ENCODE measurements around the gene PTPRZ1. TPM values are rescaled to one million over a fixed set of nuclear protein-coding genes. Genes with fewer than 3 reads are reported as not detected.

PTPRZ1 gene
- total and polyA plus RNA-seq, 2 of the 13 experiments (the other 11 are each of a cell fraction or from before 2014, with no cell fraction given): not detected

DNA sequence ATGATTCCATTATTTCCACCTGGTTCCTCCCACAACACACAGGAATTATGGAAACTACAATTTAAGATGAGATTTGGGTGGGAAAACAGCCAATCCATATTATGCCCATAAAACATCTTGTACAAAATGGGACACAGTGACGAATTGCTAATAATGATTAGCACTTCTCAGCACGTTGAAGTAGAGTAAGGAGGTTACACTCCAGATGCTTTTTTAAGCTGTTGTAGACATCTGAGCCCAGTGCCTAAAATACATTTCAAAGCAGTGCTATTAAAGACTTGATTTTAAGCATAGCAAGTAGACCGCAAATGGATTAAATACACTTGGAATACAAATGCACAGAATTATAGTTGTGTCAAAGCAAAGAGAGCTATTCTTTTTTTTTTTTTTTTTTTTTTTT is 165.2 kb downstream of the PTPRZ1 start:
- FAIRE-seq (no peak), DNase-seq (ENCODE audit: low spot score) (no peak), ATAC-seq (no peak)
- Histone ChIP-seq H4K20me1 (ENCODE audit: insufficient read depth, low read length) (no peaks in the 10 kb centered on the region), H3K9ac (ENCODE audit: insufficient read depth, low read depth, low read length) (no peak overlapping the region), H2AFZ (ENCODE audit: low read length) (no peak overlapping the region), H3K4me2 (ENCODE audit: low read depth, low read length) (no peak overlapping the region), H3K36me3 (replicated peaks in 1 of 2; ENCODE audit: control insufficient read depth in 1 of 2, insufficient read depth in 2 of 2, low read length in 2 of 2) (no peaks in the 10 kb centered on the region), H3K79me2 (ENCODE audit: insufficient read depth, low read length) (no peaks in the 10 kb centered on the region), H3K4me1 (ENCODE audit: insufficient read depth, low read length) (no peaks in the 10 kb centered on the region), H3K4me3 (replicated peaks in 1 of 3; ENCODE audit: insufficient read depth in 1 of 3, low read depth in 2 of 3, low read length in 3 of 3) (no peak overlapping the region), H3K27ac (ENCODE audit: extremely low read length, insufficient read depth, low read length) (no peak overlapping the region), H3K9me3 (ENCODE audit: low read length) (no peaks in the 10 kb centered on the region), H3K27me3 (ENCODE audit: control insufficient read depth in 1 of 2, insufficient read depth in 2 of 2, low read length in 2 of 2) (no peaks in the 10 kb centered on the region)
- 19% methylated on average over 3 of the region's 3 CpGs for WGBS (ENCODE audit: low lambda C conversion rate)
- BruUV-seq (replicated peaks): no TSS peak
- in situ Hi-C loops (cut with HindIII; ENCODE audit: extremely low pct_ligation_motif_present, low pct_unique_long_range_greater_than_20kb) (no loop called here), intact Hi-C loops (cut with micrococcal nuclease; ENCODE audit: unreplicated experiment) (no loop called here)
- ChIA-PET POLR2A (no interaction called here), CTCF (ENCODE audit: low intra/inter-chr PET ratio, low total read pairs) (no interaction called here)
- no peak for TF ChIP-seq SALL2 (CRISPR knock-in tag; IDR thresholded peaks at IDR 0.05)
- TF ChIP-seq MZF1 (CRISPR knock-in tag; IDR thresholded peaks at IDR 0.05; ENCODE audit: borderline replicate concordance): no peak
- TF ChIP-seq, protein P1, sequence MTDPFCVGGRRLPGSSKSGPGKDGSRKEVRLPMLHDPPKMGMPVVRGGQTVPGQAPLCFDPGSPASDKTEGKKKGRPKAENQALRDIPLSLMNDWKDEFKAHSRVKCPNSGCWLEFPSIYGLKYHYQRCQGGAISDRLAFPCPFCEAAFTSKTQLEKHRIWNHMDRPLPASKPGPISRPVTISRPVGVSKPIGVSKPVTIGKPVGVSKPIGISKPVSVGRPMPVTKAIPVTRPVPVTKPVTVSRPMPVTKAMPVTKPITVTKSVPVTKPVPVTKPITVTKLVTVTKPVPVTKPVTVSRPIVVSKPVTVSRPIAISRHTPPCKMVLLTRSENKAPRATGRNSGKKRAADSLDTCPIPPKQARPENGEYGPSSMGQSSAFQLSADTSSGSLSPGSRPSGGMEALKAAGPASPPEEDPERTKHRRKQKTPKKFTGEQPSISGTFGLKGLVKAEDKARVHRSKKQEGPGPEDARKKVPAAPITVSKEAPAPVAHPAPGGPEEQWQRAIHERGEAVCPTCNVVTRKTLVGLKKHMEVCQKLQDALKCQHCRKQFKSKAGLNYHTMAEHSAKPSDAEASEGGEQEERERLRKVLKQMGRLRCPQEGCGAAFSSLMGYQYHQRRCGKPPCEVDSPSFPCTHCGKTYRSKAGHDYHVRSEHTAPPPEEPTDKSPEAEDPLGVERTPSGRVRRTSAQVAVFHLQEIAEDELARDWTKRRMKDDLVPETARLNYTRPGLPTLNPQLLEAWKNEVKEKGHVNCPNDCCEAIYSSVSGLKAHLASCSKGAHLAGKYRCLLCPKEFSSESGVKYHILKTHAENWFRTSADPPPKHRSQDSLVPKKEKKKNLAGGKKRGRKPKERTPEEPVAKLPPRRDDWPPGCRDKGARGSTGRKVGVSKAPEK (CRISPR knock-in tag; IDR thresholded peaks at IDR 0.05; ENCODE audit: borderline replicate concordance): no peak
- no peak for TF ChIP-seq SNAPC2 (CRISPR knock-in tag; IDR thresholded peaks at IDR 0.05)
- TF ChIP-seq ZNF253 (CRISPR knock-in tag; IDR thresholded peaks at IDR 0.05; ENCODE audit: borderline replicate concordance): no peak
- TF ChIP-seq, protein P2, sequence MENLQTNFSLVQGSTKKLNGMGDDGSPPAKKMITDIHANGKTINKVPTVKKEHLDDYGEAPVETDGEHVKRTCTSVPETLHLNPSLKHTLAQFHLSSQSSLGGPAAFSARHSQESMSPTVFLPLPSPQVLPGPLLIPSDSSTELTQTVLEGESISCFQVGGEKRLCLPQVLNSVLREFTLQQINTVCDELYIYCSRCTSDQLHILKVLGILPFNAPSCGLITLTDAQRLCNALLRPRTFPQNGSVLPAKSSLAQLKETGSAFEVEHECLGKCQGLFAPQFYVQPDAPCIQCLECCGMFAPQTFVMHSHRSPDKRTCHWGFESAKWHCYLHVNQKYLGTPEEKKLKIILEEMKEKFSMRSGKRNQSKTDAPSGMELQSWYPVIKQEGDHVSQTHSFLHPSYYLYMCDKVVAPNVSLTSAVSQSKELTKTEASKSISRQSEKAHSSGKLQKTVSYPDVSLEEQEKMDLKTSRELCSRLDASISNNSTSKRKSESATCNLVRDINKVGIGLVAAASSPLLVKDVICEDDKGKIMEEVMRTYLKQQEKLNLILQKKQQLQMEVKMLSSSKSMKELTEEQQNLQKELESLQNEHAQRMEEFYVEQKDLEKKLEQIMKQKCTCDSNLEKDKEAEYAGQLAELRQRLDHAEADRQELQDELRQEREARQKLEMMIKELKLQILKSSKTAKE (CRISPR knock-in tag; IDR thresholded peaks at IDR 0.05; ENCODE audit: borderline replicate concordance): no peak
- TF ChIP-seq ZNF83 (CRISPR knock-in tag; IDR thresholded peaks at IDR 0.05; ENCODE audit: borderline replicate concordance): no peak
- TF ChIP-seq, protein P3, sequence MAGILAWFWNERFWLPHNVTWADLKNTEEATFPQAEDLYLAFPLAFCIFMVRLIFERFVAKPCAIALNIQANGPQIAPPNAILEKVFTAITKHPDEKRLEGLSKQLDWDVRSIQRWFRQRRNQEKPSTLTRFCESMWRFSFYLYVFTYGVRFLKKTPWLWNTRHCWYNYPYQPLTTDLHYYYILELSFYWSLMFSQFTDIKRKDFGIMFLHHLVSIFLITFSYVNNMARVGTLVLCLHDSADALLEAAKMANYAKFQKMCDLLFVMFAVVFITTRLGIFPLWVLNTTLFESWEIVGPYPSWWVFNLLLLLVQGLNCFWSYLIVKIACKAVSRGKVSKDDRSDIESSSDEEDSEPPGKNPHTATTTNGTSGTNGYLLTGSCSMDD (CRISPR knock-in tag; IDR thresholded peaks at IDR 0.05): no peak
- TF ChIP-seq, protein P4, sequence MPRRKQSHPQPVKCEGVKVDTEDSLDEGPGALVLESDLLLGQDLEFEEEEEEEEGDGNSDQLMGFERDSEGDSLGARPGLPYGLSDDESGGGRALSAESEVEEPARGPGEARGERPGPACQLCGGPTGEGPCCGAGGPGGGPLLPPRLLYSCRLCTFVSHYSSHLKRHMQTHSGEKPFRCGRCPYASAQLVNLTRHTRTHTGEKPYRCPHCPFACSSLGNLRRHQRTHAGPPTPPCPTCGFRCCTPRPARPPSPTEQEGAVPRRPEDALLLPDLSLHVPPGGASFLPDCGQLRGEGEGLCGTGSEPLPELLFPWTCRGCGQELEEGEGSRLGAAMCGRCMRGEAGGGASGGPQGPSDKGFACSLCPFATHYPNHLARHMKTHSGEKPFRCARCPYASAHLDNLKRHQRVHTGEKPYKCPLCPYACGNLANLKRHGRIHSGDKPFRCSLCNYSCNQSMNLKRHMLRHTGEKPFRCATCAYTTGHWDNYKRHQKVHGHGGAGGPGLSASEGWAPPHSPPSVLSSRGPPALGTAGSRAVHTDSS (CRISPR knock-in tag; conservative IDR thresholded peaks at IDR 0.05): no peak
- no peak for TF ChIP-seq NR2F2 (IDR thresholded peaks at IDR 0.05; ENCODE audit: borderline replicate concordance, low read depth)
- TF ChIP-seq ZNF33A (CRISPR knock-in tag; IDR thresholded peaks at IDR 0.05; ENCODE audit: borderline replicate concordance): no peak
- TF ChIP-seq, protein P5, sequence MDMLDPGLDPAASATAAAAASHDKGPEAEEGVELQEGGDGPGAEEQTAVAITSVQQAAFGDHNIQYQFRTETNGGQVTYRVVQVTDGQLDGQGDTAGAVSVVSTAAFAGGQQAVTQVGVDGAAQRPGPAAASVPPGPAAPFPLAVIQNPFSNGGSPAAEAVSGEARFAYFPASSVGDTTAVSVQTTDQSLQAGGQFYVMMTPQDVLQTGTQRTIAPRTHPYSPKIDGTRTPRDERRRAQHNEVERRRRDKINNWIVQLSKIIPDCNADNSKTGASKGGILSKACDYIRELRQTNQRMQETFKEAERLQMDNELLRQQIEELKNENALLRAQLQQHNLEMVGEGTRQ (IDR thresholded peaks at IDR 0.05; ENCODE audit: low read depth, low read length): no peak
- TF ChIP-seq, protein P5 (CRISPR knock-in tag; IDR thresholded peaks at IDR 0.05; ENCODE audit: borderline replicate concordance): no peak
- TF ChIP-seq ZSCAN31 (CRISPR knock-in tag; IDR thresholded peaks at IDR 0.05; ENCODE audit: low read depth): no peak
- no peak for TF ChIP-seq ZNF260 (CRISPR knock-in tag; IDR thresholded peaks at IDR 0.05; ENCODE audit: borderline replicate concordance, low read depth)
